Type B pancreatic cell (in vitro differentiated cells): ENCODE measurements around the gene DDAH2. TPM values are rescaled to one million over a fixed set of nuclear protein-coding genes. Genes with fewer than 3 reads are reported as not detected.
A peak's percentile ranks its signal among the peaks of the same experiment; 100 is the strongest.

Experiments used
- DNase-seq: peaks from one replicate; pipeline ENCODE4 v3.0.0; 2021; ENCODE audit warnings: mixed read lengths; ENCODE audit not compliant: unreplicated experiment; ENCODE audit errors: extremely low spot score
- H3K27ac Mint-ChIP-seq: 2 replicates; pipeline ENCODE4 v1.8.0; 2021; ENCODE audit warnings: mild to moderate bottlenecking, mixed read lengths
- H3K27me3 Mint-ChIP-seq: 2 replicates; pipeline ENCODE4 v1.8.0; 2021; ENCODE audit warnings: mixed read lengths
- H3K36me3 Mint-ChIP-seq: 2 replicates; pipeline ENCODE4 v1.8.0; 2021; ENCODE audit warnings: mixed read lengths
- H3K4me1 Mint-ChIP-seq: one replicate; pipeline ENCODE4 v1.8.0; 2021; ENCODE audit warnings: mixed read lengths; ENCODE audit not compliant: unreplicated experiment
- H3K4me3 Mint-ChIP-seq: 2 replicates; pipeline ENCODE4 v1.8.0; 2021; ENCODE audit warnings: mild to moderate bottlenecking, mixed read lengths
- H3K9me3 Mint-ChIP-seq: 2 replicates; pipeline ENCODE4 v1.8.0; 2021; ENCODE audit warnings: mixed read lengths
- total RNA-seq: library from RNA; stranded (reverse); gene quantifications from 2 replicates; pipeline ENCODE4 v1.2.1, GENCODE V29; 2021; ENCODE audit warnings: low replicate concordance
- TF ChIP-seq, protein P1 (sequence below): fragments of 200-600 bp; sonication (generic); conservative IDR thresholded peaks from 2 replicates; pipeline ENCODE4 v1.5.0; 2021; ENCODE audit warnings: antibody characterized with exemption, mild to moderate bottlenecking

The DDAH2 gene
- total RNA-seq, 1 donor from 2014 or later, result 138 TPM

DNA sequence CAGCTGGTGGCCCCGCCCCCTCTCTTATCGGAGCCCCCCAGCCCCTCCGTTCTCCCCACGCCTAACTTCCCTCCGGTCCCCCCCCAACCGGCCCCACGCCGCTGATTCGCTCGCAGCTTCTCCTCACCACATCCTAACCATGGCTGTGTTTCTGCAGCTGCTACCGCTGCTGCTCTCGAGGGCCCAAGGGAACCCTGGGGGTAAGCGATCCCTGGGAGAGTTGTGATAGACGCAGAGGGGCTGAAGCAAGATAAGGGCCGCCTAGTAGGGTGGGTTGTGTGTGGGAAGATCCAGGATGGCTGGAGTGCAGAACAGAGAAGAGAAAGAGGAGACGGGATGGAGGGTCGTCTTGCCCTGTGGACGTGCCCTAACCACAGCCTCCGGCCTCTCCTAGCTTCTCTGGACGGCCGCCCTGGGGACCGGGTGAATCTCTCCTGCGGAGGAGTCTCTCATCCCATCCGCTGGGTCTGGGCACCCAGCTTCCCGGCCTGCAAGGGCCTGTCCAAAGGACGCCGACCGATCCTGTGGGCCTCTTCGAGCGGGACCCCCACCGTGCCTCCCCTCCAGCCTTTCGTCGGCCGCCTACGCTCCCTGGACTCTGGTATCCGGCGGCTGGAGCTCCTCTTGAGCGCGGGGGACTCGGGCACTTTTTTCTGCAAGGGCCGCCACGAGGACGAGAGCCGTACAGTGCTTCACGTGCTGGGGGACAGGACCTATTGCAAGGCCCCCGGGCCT, 5.7 kb downstream of the DDAH2 start, which contains the start of gene MPIG6B:
TSS of gene MPIG6B (plus strand) at position 129 of the 735 bp plus-strand sequence. CDS start at position 140, 11 bp downstream.
- Mint-ChIP-seq H3K4me3 (no peak within 1 kb of the TSS), H3K9me3 (peaks cover 5% of the 10 kb centered on the region), H3K27ac (peak within 1 kb of the TSS; percentile 13), H3K36me3 (peaks cover 21% of the 10 kb centered on the region), H3K4me1 (peaks cover 21% of the 10 kb centered on the region), H3K27me3 (no peaks in the 10 kb centered on the region)
- no peak for DNase-seq
- TF ChIP-seq, protein P1, sequence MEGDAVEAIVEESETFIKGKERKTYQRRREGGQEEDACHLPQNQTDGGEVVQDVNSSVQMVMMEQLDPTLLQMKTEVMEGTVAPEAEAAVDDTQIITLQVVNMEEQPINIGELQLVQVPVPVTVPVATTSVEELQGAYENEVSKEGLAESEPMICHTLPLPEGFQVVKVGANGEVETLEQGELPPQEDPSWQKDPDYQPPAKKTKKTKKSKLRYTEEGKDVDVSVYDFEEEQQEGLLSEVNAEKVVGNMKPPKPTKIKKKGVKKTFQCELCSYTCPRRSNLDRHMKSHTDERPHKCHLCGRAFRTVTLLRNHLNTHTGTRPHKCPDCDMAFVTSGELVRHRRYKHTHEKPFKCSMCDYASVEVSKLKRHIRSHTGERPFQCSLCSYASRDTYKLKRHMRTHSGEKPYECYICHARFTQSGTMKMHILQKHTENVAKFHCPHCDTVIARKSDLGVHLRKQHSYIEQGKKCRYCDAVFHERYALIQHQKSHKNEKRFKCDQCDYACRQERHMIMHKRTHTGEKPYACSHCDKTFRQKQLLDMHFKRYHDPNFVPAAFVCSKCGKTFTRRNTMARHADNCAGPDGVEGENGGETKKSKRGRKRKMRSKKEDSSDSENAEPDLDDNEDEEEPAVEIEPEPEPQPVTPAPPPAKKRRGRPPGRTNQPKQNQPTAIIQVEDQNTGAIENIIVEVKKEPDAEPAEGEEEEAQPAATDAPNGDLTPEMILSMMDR, result no peak

DNA sequence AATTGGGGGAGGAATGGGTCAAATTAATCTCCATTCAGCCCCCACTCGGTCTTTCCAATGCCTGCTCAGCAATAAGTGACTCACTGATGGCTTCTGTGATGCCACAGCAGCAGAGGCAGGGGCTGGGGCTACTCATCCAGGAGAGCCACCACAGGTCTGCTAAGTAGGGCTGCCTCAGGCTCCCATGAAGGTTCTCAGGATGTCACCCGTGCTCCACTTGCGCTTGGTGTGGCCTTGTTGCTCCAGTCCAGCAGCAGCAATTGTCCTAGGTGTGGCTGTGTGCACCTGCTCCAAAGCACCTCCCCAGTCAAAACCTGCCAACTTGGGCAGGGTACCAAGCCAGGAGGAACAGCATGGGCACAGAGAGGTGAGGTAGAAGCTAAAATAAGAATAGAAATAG, 6.9 kb downstream of the DDAH2 start:
- Mint-ChIP-seq H3K9me3 (peaks cover 5% of the 10 kb centered on the region), H3K36me3 (peaks cover 17% of the 10 kb centered on the region), H3K27ac (no peak overlapping the region), H3K27me3 (no peaks in the 10 kb centered on the region), H3K4me1 (peaks cover 34% of the 10 kb centered on the region), H3K4me3 (no peak overlapping the region)
- DNase-seq, result no peak
- TF ChIP-seq, protein P1, result no peak

DNA sequence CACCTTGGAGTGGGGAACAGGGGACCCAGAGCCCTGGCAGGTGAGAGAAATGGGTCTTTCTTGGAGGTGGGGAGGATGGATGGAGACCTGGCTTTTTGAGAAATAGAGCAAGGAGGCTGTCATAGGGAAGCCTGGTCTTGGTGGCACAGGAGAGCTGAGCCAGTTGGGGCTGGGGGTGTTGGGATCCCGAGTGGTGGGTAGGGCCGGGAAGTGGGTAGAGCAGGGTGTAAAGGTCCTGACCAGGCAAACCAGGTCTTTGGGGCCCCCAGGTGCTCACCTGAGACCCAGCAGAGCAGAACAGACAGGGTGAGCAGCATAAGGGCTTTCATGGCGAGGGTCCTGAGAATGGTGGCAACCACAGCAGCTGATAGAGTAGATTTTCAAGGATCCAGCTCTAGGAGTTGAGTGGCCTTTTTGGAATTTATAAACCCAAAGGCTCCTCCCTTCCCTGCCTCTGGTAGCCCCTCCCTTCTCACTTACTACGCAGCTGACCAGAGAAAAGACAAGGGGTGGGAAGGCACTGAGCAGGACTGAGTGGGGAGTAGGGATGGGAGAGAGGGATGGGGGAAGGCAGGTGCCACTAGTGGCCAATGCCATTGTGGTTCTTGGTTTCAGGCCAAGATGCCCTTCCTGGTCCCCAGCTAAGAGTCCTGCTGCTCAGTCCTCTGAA, 7.6 kb downstream of the DDAH2 start, which contains the start of gene LY6G6C:
TSS of gene LY6G6C (minus strand) at position 396 of the 670 bp plus-strand sequence. CDS start at position 329, 67 bp downstream.
- no peaks in the 10 kb centered on the region for H3K27me3 Mint-ChIP-seq
- peaks cover 29% of the 10 kb centered on the region for H3K4me1 Mint-ChIP-seq
- TF ChIP-seq, protein P1, result no peak
- peak within 1 kb of the TSS; percentile 90 for H3K27ac Mint-ChIP-seq
- H3K4me3 Mint-ChIP-seq, result peak within 1 kb of the TSS; percentile 67
- H3K36me3 Mint-ChIP-seq, result peaks cover 10% of the 10 kb centered on the region
- DNase-seq, result no peak
- peaks cover 5% of the 10 kb centered on the region for H3K9me3 Mint-ChIP-seq

DNA sequence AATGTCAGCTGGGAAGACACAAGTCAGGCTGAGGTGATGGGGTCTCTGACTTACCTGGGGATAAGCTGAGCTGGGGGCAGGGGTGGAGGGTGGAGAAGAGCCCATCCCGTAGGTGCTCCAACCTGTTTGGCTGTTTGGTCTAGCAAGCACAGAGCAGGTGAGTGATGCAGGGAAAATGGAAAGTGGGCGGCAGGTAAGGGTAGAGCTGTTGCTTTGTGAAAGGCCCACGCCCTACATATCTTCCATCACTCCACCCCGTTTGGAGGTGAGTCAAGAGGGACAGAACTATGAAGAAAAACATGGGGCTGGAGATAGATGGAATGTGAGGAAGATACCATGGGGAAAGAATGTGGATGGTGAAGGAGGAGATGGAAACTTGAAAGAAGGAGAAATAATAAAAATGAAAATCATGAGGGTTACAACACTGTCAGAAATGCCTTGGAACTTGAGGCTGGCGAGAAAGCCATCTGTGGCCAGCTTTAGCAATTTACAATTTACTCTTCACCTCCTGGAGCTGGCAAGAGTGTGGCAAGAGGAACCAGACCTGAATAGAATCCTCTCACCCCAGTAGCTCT, 8.8 kb downstream of the DDAH2 start:
- Mint-ChIP-seq H3K27ac (peak overlapping the region; percentile 90), H3K27me3 (no peaks in the 10 kb centered on the region), H3K4me1 (peaks cover 23% of the 10 kb centered on the region), H3K4me3 (peak overlapping the region; percentile 67), H3K36me3 (no peaks in the 10 kb centered on the region), H3K9me3 (peaks cover 5% of the 10 kb centered on the region)
- TF ChIP-seq, protein P1, result no peak
- DNase-seq, result no peak

DNA sequence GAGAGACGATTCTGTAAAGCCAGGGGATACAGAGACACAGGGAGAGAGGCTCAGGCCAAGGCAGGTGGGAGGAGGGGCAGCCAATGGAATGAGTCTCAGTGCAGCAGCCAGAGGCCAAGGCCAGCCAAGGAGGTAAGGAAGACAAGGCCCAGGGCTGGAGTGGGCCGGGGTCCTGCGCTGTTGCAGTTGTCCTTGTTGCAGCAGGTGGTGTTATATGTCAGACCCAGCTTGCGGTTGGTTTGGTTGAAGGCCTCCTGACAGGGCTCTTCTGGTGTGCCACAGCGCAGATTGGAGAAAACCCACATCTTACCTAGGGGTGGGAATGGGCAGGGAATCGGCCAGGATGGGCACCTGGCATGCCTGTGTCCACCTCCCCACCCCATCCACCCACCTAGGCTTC, 10.1 kb downstream of the DDAH2 start:
- Mint-ChIP-seq H3K27me3 (no peaks in the 10 kb centered on the region), H3K36me3 (no peaks in the 10 kb centered on the region), H3K4me1 (peaks cover 28% of the 10 kb centered on the region), H3K9me3 (peaks cover 5% of the 10 kb centered on the region), H3K4me3 (peak overlapping the region; percentile 67), H3K27ac (peak overlapping the region; percentile 90)
- TF ChIP-seq, protein P1, result no peak
- no peak for DNase-seq
